Type B pancreatic cell (in vitro differentiated cells): Measurements from ENCODE around the gene SAG. TPM values are rescaled to one million over a fixed set of nuclear protein-coding genes. Genes with fewer than 3 reads are reported as not detected.

Experiments
- DNase-seq: peaks from one replicate; pipeline ENCODE4 v3.0.0; 2021; ENCODE audit warnings: mixed read lengths; ENCODE audit not compliant: unreplicated experiment; ENCODE audit errors: extremely low spot score
- H3K27ac Mint-ChIP-seq: 2 replicates; pipeline ENCODE4 v1.8.0; 2021; ENCODE audit warnings: mild to moderate bottlenecking, mixed read lengths
- H3K27me3 Mint-ChIP-seq: 2 replicates; pipeline ENCODE4 v1.8.0; 2021; ENCODE audit warnings: mixed read lengths
- H3K36me3 Mint-ChIP-seq: 2 replicates; pipeline ENCODE4 v1.8.0; 2021; ENCODE audit warnings: mixed read lengths
- H3K4me1 Mint-ChIP-seq: one replicate; pipeline ENCODE4 v1.8.0; 2021; ENCODE audit warnings: mixed read lengths; ENCODE audit not compliant: unreplicated experiment
- H3K4me3 Mint-ChIP-seq: 2 replicates; pipeline ENCODE4 v1.8.0; 2021; ENCODE audit warnings: mild to moderate bottlenecking, mixed read lengths
- H3K9me3 Mint-ChIP-seq: 2 replicates; pipeline ENCODE4 v1.8.0; 2021; ENCODE audit warnings: mixed read lengths
- CTCF ChIP-seq: fragments of 200-600 bp; sonication (generic); conservative IDR thresholded peaks from 2 replicates; pipeline ENCODE4 v1.5.0; 2021; ENCODE audit warnings: antibody characterized with exemption, mild to moderate bottlenecking
- total RNA-seq: library from RNA; stranded (reverse); gene quantifications from 2 replicates; pipeline ENCODE4 v1.2.1, GENCODE V29; 2021; ENCODE audit warnings: low replicate concordance

The SAG gene
- total RNA-seq, 1 donor from 2014 or later, result 0.43 TPM

- H3K27ac Mint-ChIP-seq, result no peak overlapping the region
- TF ChIP-seq CTCF, result no peak
- H3K27me3 Mint-ChIP-seq, result no peaks in the 10 kb centered on the region
- H3K9me3 Mint-ChIP-seq, result no peaks in the 10 kb centered on the region
- peaks cover 1% of the 10 kb centered on the region for H3K36me3 Mint-ChIP-seq
- no peak for DNase-seq
- H3K4me1 Mint-ChIP-seq, result peaks cover 34% of the 10 kb centered on the region
- H3K4me3 Mint-ChIP-seq, result no peak overlapping the region
These were observed 77.3 kb downstream of the SAG start for GRCh38 chr2:233384811-233385488.

GRCh38 chr2:233385489-233386044, 78.0 kb downstream of the SAG start:
- no peak for DNase-seq
- Mint-ChIP-seq H3K27ac (peak overlapping the region; percentile 24), H3K4me1 (peaks cover 31% of the 10 kb centered on the region), H3K36me3 (peaks cover 6% of the 10 kb centered on the region), H3K4me3 (no peak overlapping the region), H3K9me3 (no peaks in the 10 kb centered on the region), H3K27me3 (no peaks in the 10 kb centered on the region)
- TF ChIP-seq CTCF, result no peak

GRCh38 chr2:233386382-233387041, 78.9 kb downstream of the SAG start:
- H3K4me3 Mint-ChIP-seq, result no peak overlapping the region
- peaks cover 31% of the 10 kb centered on the region for H3K4me1 Mint-ChIP-seq
- no peak overlapping the region for H3K27ac Mint-ChIP-seq
- H3K36me3 Mint-ChIP-seq, result peaks cover 6% of the 10 kb centered on the region
- DNase-seq, result no peak
- H3K9me3 Mint-ChIP-seq, result no peaks in the 10 kb centered on the region
- no peak for TF ChIP-seq CTCF
- no peaks in the 10 kb centered on the region for H3K27me3 Mint-ChIP-seq

- TF ChIP-seq CTCF, result no peak
- H3K27me3 Mint-ChIP-seq, result no peaks in the 10 kb centered on the region
- H3K27ac Mint-ChIP-seq, result no peak overlapping the region
- H3K4me3 Mint-ChIP-seq, result no peak overlapping the region
- no peaks in the 10 kb centered on the region for H3K9me3 Mint-ChIP-seq
- H3K4me1 Mint-ChIP-seq, result peaks cover 31% of the 10 kb centered on the region
- no peak for DNase-seq
- peaks cover 6% of the 10 kb centered on the region for H3K36me3 Mint-ChIP-seq
These were observed 79.6 kb downstream of the SAG start for GRCh38 chr2:233387225-233387624.

- Mint-ChIP-seq H3K27ac (no peak overlapping the region), H3K4me3 (no peak overlapping the region), H3K27me3 (no peaks in the 10 kb centered on the region), H3K36me3 (peaks cover 6% of the 10 kb centered on the region), H3K9me3 (no peaks in the 10 kb centered on the region), H3K4me1 (peaks cover 31% of the 10 kb centered on the region)
- DNase-seq, result no peak
- no peak for TF ChIP-seq CTCF
These were observed 80.3 kb downstream of the SAG start for GRCh38 chr2:233387667-233388528.
